ENCODE data around the gene PSMC2.
"Not testable (repeated sequence)": the region's sequence is repeated elsewhere in the genome, so short reads cannot be mapped to it uniquely, and the experiment has no call there.

Gene PSMC2

GRCh38 chr7:103396471-103396870, 49.0 kb downstream of the PSMC2 start:
- no peak overlapping the region for H4K8ac ChIP-seq (ENCODE audit: low read depth, low read length)
- H3K14ac ChIP-seq (ENCODE audit: low read length): no peak overlapping the region
- H3K79me2 ChIP-seq (ENCODE audit: control insufficient read depth, insufficient read depth, low read length, poor library complexity): no peaks in the 10 kb centered on the region
- DNase-seq: no peak
- no peak overlapping the region for H2BK120ac ChIP-seq (ENCODE audit: insufficient read depth, low read length, poor library complexity)
- no peak overlapping the region for H2BK5ac ChIP-seq (ENCODE audit: low read depth, low read length, poor library complexity)
- H3K4me3 ChIP-seq (ENCODE audit: low read depth, low read length): no peak overlapping the region
- H4K91ac ChIP-seq (ENCODE audit: low read depth, low read length): no peak overlapping the region
- H2AK5ac ChIP-seq (ENCODE audit: low read length): no peak overlapping the region
- no peaks in the 10 kb centered on the region for H3K9me3 ChIP-seq (ENCODE audit: insufficient read depth, low read depth, low read length)
- H3K18ac ChIP-seq (ENCODE audit: low read length): no peak overlapping the region
- no peak overlapping the region for H2AFZ ChIP-seq (ENCODE audit: insufficient read depth, low read length, poor library complexity)
- no CpG with 5 or more reads among the region's 8 CpGs for WGBS (ENCODE audit: extremely low coverage, insufficient coverage, insufficient read length)
- H3K4me2 ChIP-seq (ENCODE audit: low read length): no peak overlapping the region
- no peak overlapping the region for H3K9ac ChIP-seq (ENCODE audit: low read length)
- H4K12ac ChIP-seq (ENCODE audit: low read depth, low read length): no peak overlapping the region
- no peak overlapping the region for H3K23ac ChIP-seq (ENCODE audit: low read length)
- H3K27me3 ChIP-seq (ENCODE audit: insufficient read depth, low read length): no peaks in the 10 kb centered on the region
- no peaks in the 10 kb centered on the region for H3K79me1 ChIP-seq (ENCODE audit: low read length)
- H2BK12ac ChIP-seq (ENCODE audit: low read length): no peak overlapping the region
- H3K4me1 ChIP-seq (ENCODE audit: control insufficient read depth in 1 of 2, insufficient read depth in 2 of 2, low read length in 2 of 2): peaks cover 2 to 5% of the 10 kb centered on the region in 2 experiments
- no peak overlapping the region for H3K27ac ChIP-seq (ENCODE audit: low read depth, low read length)
- no peaks in the 10 kb centered on the region for H3K36me3 ChIP-seq (ENCODE audit: control insufficient read depth in 1 of 2, insufficient read depth in 2 of 2, low read length in 2 of 2)
- no peak overlapping the region for H3K4ac ChIP-seq (ENCODE audit: low read depth, low read length)

- no peaks in the 10 kb centered on the region for H3K9me3 ChIP-seq (ENCODE audit: insufficient read depth, low read depth, low read length)
- WGBS (ENCODE audit: extremely low coverage, insufficient coverage, insufficient read length): no CpG with 5 or more reads among the region's 2 CpGs
- no peak overlapping the region for H4K8ac ChIP-seq (ENCODE audit: low read depth, low read length)
- H3K79me2 ChIP-seq (ENCODE audit: control insufficient read depth, insufficient read depth, low read length, poor library complexity): no peaks in the 10 kb centered on the region
- no peak for DNase-seq
- H3K4me1 ChIP-seq (ENCODE audit: control insufficient read depth in 1 of 2, insufficient read depth in 2 of 2, low read length in 2 of 2): peaks cover 2 to 5% of the 10 kb centered on the region in 2 experiments
- H3K36me3 ChIP-seq (ENCODE audit: control insufficient read depth in 1 of 2, insufficient read depth in 2 of 2, low read length in 2 of 2): no peaks in the 10 kb centered on the region
- no peak overlapping the region for H2AFZ ChIP-seq (ENCODE audit: insufficient read depth, low read length, poor library complexity)
- H3K27ac ChIP-seq (ENCODE audit: low read depth, low read length): no peak overlapping the region
- H3K4me2 ChIP-seq (ENCODE audit: low read length): no peak overlapping the region
- H3K18ac ChIP-seq (ENCODE audit: low read length): no peak overlapping the region
- H3K79me1 ChIP-seq (ENCODE audit: low read length): no peaks in the 10 kb centered on the region
- no peak overlapping the region for H3K9ac ChIP-seq (ENCODE audit: low read length)
- no peak overlapping the region for H2BK120ac ChIP-seq (ENCODE audit: insufficient read depth, low read length, poor library complexity)
- no peak overlapping the region for H4K12ac ChIP-seq (ENCODE audit: low read depth, low read length)
- no peaks in the 10 kb centered on the region for H3K27me3 ChIP-seq (ENCODE audit: insufficient read depth, low read length)
- no peak overlapping the region for H3K14ac ChIP-seq (ENCODE audit: low read length)
- no peak overlapping the region for H2BK5ac ChIP-seq (ENCODE audit: low read depth, low read length, poor library complexity)
- no peak overlapping the region for H3K4me3 ChIP-seq (ENCODE audit: low read depth, low read length)
- no peak overlapping the region for H4K91ac ChIP-seq (ENCODE audit: low read depth, low read length)
- no peak overlapping the region for H3K23ac ChIP-seq (ENCODE audit: low read length)
- no peak overlapping the region for H3K4ac ChIP-seq (ENCODE audit: low read depth, low read length)
- no peak overlapping the region for H2AK5ac ChIP-seq (ENCODE audit: low read length)
- H2BK12ac ChIP-seq (ENCODE audit: low read length): no peak overlapping the region
These were observed 51.2 kb downstream of the PSMC2 start for GRCh38 chr7:103398483-103399127.

GRCh38 chr7:103399687-103400086, 52.2 kb downstream of the PSMC2 start:
- H2AK5ac ChIP-seq (ENCODE audit: low read length); H2BK5ac ChIP-seq (ENCODE audit: low read depth, low read length, poor library complexity); H4K8ac ChIP-seq (ENCODE audit: low read depth, low read length); H2AFZ ChIP-seq (ENCODE audit: insufficient read depth, low read length, poor library complexity); H3K9me3 ChIP-seq (ENCODE audit: insufficient read depth, low read depth, low read length); H3K4ac ChIP-seq (ENCODE audit: low read depth, low read length); H4K91ac ChIP-seq (ENCODE audit: low read depth, low read length); H4K12ac ChIP-seq (ENCODE audit: low read depth, low read length); DNase-seq; H3K27me3 ChIP-seq (ENCODE audit: insufficient read depth, low read length); H2BK12ac ChIP-seq (ENCODE audit: low read length); H3K4me1 ChIP-seq (ENCODE audit: control insufficient read depth in 1 of 2, insufficient read depth in 2 of 2, low read length in 2 of 2); H3K27ac ChIP-seq (ENCODE audit: low read depth, low read length); H3K23ac ChIP-seq (ENCODE audit: low read length); H2BK120ac ChIP-seq (ENCODE audit: insufficient read depth, low read length, poor library complexity); H3K14ac ChIP-seq (ENCODE audit: low read length); H3K18ac ChIP-seq (ENCODE audit: low read length); H3K9ac ChIP-seq (ENCODE audit: low read length); H3K79me2 ChIP-seq (ENCODE audit: control insufficient read depth, insufficient read depth, low read length, poor library complexity); H3K4me2 ChIP-seq (ENCODE audit: low read length); H3K36me3 ChIP-seq (ENCODE audit: control insufficient read depth in 1 of 2, insufficient read depth in 2 of 2, low read length in 2 of 2); H3K79me1 ChIP-seq (ENCODE audit: low read length); H3K4me3 ChIP-seq (ENCODE audit: low read depth, low read length): not testable (repeated sequence)

DNA sequence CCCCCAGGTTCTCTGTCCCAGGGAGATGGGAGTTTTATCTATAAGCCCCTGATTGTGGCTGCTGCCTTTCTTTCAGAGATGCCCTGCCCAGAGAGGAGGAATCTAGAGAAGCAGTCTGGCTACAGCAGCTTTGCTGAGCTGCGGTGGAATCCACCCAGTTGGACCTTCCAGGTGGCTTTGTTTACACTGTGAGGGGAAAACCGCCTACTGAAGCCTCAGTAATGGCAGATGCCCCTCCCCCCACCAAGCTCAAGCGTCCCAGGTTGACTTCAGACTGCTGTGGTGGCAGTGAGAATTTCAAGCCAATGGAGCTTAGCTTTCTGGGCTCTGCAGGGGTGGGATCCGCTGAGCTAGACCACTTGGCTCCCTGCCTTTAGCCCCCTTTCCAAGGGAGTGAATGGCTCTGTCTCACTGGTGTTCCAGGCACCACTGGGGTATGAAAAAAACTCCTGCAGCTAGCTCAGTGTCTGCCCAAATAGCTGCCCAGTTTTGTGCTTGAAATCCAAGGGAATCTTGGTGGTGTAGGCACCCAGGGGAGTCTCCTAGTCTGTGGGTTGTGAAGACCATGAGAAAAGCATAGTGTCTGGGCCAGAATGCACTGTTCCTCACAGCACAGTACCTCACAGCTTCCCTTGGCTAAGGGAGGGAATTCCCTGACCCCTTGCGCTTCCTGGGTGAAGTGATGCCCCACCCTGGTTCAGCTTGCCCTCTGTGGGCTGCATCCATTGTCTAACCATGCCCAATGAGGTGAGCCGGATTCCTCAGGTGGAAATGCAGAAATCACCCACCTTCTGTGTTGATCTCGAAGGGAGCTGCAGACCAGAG, 58.6 kb downstream of the PSMC2 start:
- not testable (repeated sequence) for H3K9ac ChIP-seq (ENCODE audit: low read length); H3K14ac ChIP-seq (ENCODE audit: low read length); H3K36me3 ChIP-seq (ENCODE audit: control insufficient read depth in 1 of 2, insufficient read depth in 2 of 2, low read length in 2 of 2); H3K18ac ChIP-seq (ENCODE audit: low read length); H3K23ac ChIP-seq (ENCODE audit: low read length); H3K27ac ChIP-seq (ENCODE audit: low read depth, low read length); H2BK5ac ChIP-seq (ENCODE audit: low read depth, low read length, poor library complexity); H4K8ac ChIP-seq (ENCODE audit: low read depth, low read length); H4K91ac ChIP-seq (ENCODE audit: low read depth, low read length); H2AK5ac ChIP-seq (ENCODE audit: low read length); H2BK12ac ChIP-seq (ENCODE audit: low read length); H3K4me2 ChIP-seq (ENCODE audit: low read length); H2BK120ac ChIP-seq (ENCODE audit: insufficient read depth, low read length, poor library complexity); H3K9me3 ChIP-seq (ENCODE audit: insufficient read depth, low read depth, low read length); H2AFZ ChIP-seq (ENCODE audit: insufficient read depth, low read length, poor library complexity); H3K79me1 ChIP-seq (ENCODE audit: low read length); H3K79me2 ChIP-seq (ENCODE audit: control insufficient read depth, insufficient read depth, low read length, poor library complexity); H4K12ac ChIP-seq (ENCODE audit: low read depth, low read length); H3K4ac ChIP-seq (ENCODE audit: low read depth, low read length); H3K4me1 ChIP-seq (ENCODE audit: control insufficient read depth in 1 of 2, insufficient read depth in 2 of 2, low read length in 2 of 2); H3K4me3 ChIP-seq (ENCODE audit: low read depth, low read length); H3K27me3 ChIP-seq (ENCODE audit: insufficient read depth, low read length); DNase-seq
- WGBS (ENCODE audit: extremely low coverage, insufficient coverage, insufficient read length): no CpG with 5 or more reads among the region's 7 CpGs
